Measurements from ENCODE around the gene PPM1L.

PPM1L gene

DNA sequence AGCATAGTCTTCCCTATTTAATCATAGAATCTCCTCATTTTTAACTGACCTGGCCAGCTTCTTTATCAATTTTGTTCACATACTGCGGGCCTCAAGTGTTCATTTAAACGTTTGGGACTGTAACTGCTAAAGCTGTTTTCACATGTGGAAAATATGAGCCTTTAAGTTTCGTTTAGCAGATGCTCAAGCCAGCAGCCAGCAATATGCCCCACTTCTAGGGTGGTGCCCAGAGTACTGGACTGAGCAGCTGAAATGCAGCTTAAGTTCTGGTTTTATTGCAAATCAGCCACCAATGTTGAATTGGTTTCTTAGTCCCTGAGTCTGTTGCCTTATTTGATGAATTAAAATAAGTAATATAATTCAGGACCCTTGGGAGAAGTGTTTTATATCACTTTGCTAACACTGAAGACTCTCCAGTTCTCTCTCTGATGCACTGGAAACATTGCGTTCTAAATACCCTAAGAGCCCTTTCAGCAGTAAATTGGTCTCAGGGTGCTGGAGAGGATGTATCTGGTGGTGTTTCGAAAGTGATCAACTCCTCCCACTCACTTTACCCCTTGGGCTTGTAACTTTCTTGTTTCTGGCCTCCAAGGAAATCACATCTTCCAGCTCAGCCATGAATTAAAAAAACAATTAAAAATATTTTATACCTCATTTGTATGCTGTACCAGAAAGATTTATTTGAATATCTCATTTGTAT is 287.5 kb downstream of the PPM1L start:
- DNase-seq = no peak

- DNase-seq = peak in 1 of 4 experiments; percentile 28
Measured at GRCh38 chr3:161049683-161050248, 293.7 kb downstream of the PPM1L start.

- DNase-seq = peak in 3 of 4 experiments; percentile 28 to 52 (median 29)
Measured at GRCh38 chr3:161050935-161051334, 294.9 kb downstream of the PPM1L start.

- no peak for DNase-seq
Measured at GRCh38 chr3:161051856-161052255, 295.8 kb downstream of the PPM1L start.

- DNase-seq = no peak
Measured at GRCh38 chr3:161054860-161055604, 299.0 kb downstream of the PPM1L start.

DNA sequence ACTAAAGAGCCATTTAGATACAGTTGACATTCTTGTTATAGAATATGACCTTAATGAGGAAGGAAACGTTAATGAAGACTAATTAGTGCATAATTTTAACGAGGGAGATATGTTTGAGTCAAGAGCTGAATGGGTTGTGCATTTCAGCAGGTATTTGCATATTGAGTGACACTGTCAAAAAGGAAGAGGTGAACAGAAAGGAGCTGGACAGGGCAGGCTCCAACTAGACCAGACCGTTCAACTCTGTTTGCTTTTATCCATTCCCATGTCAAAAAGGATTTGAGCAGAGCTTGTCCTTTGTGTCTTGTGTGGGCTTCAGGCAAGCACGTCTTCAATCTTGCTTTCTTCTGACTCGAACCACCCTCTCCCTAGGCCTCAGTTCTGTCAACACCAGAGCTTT is 308.4 kb downstream of the PPM1L start:
- no peak for DNase-seq

GRCh38 chr3:161066930-161067329 is 310.9 kb downstream of the PPM1L start:
- peak; percentile 6 to 42 (median 19) for DNase-seq

- DNase-seq = no peak
Measured at GRCh38 chr3:161067335-161067734, 311.3 kb downstream of the PPM1L start.

- DNase-seq = peak; percentile 62 to 88 (median 76)
Measured at GRCh38 chr3:161069511-161070251, 313.6 kb downstream of the PPM1L start.

- DNase-seq = peak in 1 of 4 experiments; percentile 10
Measured at GRCh38 chr3:161070252-161070930, 314.4 kb downstream of the PPM1L start.

DNA sequence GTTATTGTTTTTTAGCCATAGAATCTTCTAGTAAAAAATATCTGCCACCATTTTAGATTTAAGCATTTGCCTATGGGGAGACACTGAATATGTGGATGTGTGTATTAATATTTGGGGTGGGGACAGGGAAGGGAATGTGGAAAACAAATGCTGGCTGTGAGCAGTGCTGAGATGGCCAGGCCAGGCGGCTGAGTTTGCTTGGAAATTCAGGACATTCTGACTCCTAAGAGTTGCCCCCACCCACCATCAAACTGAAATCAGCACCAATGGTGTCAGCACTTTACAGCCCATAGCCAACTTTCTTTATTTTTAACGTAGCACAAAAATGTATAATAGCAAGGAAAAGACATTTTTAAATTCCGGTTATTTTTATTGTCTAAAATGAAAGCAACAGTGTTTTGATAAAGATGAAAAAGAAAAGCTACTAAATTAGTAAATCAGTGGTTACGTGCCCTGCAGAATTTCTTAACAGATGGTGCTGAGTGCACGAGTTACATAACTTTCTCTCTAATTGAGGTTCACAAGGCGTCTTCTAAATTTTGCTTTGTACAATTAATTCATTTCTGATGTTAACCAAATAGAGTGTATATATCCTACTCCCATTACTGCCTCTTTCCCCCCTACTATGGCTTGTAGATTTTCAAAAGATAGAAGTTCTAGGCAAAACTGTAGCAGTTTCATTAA is 315.1 kb downstream of the PPM1L start:
- peak in 1 of 4 experiments; percentile 22 for DNase-seq

DNA sequence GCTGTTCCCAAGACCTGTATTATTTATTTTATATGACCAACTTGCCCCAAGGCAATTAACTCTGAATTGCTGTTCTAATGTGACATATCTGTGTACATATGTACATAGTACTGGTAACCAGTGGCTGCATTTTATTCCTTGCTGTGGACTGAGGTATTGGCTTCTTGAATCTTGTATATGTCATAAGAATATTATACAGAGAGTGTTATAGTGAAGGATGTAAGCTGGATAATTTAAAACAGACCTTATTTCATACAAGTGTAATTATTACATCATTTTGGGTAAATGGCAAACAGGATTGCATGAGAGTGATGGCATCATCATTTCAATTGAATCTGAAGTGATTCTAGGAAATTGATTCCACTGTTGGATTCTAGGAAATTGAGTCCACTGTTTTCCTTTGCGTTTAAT is 316.2 kb downstream of the PPM1L start:
- peak in 1 of 4 experiments; percentile 8 for DNase-seq

DNA sequence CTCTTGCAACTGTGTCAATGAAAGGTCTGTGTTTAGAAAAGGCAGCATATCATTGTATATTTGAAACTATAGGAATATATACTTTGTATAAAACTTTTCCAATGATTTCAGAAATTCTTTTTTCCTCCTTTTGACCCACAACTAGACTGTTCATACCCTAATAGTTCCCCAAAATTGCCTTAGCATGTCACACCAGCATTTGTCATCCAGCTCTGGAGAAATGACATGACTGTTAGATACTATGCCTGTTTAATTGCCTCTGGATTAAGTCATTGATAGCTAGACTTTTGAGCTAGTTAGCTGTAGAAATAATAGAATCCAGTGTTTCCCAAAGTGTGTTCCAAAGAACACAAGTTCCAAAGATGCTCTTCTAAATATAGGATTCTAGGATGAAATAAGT is 316.7 kb downstream of the PPM1L start:
- peak; percentile 14 to 48 (median 35) for DNase-seq

DNA sequence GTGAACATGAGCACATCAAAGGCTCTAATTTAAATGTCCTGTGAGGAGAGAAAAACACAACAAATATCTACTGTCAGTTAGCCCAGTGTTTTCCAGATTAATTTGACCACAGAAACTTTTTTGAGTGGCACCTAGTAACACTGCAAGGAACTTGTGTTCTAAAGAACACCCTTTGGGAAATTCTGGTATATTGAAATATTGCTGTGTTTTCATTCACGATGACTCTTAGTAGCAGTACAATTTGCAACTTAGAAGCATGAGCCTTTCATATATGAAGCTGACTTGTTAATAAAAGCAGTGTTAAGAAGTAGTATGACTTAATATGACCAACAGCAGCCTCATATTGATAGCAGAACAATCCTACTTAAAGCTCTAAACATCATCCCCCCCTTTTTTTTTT is 317.1 kb downstream of the PPM1L start:
- no peak for DNase-seq

DNA sequence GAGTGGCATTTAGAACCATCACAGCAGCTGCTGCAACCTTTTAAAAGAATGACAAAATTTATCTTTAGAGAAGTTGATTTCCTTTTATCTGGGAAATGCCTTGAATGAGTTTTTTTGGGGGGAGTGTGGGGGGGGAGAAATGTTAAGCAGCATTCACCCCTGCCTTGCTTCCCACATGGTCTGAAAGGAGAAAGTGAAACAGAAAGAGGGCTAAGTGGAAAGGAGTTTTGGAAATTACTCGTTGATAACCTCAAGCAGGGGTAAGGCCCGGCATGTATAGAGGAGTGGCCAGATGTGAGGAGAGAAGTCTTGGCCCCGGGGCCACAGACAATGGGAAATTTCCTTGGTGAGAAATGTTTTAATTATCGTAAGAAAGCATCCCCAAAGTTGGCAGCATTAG is 325.6 kb downstream of the PPM1L start:
- DNase-seq = peak in 3 of 4 experiments; percentile 11 to 28 (median 27)

DNA sequence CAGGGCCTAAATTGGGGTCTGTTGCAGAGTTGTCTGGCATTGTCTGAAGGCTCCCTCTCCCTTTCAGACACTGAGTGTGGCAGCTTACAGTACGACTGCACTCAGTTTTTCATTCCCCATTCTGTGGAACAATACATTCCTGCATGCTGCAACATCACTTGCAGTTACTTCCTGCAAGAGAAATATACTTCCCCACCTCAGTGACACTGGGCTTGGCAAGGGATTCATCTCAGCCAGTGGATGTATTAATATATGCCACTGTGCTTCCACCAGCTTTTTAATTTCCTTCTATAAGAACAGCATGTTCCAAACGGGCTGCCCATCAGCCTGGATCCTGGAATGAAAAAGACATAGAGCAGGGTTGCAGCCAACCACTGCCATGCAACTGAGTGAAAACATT is 326.0 kb downstream of the PPM1L start:
- peak in 3 of 4 experiments; percentile 29 to 59 (median 45) for DNase-seq

DNA sequence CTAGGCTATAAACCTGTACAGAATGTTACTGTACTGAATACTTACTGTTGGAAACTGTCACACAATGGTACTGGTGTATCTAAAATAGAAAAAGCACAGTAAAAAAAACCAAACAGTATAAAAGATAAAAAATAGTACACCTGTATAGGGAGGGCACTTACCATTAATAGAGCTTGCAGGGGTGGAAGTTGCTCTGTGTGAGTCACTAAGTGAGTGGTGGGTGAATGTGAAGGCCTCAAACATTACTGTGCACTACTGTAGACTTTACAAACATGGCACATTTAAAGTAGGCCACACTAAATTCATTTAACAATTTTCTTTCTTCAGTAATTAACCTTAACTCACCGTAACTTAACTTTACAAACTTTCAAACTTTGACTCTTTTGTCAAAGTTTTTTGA is 327.1 kb downstream of the PPM1L start:
- DNase-seq = no peak

DNA sequence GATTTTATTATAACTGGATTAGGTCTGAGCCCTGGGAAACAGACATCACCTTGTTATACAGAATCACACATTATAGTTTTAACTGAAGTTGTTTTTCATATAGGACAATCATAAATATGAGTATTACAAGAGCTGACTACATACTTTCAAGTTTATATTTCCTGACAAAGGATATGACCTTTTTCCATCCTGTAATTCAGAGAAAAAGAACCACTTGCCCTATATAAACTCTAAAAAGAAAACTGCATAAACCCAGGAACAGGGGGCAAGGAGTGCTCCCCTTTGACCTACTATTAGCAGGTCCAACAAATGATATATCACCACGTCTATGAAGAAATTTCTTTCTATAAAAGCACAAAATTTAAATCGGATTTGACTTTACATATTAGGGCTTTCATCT is 328.2 kb downstream of the PPM1L start:
- DNase-seq = no peak

DNA sequence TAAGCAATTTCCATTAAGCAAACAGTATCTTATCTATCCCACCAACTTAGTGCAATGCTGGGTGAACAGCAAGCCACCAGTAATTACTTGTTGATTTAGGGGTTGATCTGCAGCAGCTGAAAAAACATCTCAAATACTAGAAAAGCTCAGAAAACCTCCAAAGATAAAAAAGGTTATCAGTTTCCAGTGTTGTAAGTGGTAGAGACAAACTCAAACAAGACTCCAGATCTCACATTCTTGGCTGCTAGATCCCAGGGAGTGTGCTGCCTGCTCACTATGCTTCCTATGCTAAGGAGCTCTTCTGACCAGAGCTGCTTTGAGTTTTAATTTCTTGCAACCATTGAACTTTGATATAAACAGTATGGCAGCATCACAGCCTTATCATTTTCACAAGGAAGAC is 337.9 kb downstream of the PPM1L start:
- DNase-seq = no peak

DNA sequence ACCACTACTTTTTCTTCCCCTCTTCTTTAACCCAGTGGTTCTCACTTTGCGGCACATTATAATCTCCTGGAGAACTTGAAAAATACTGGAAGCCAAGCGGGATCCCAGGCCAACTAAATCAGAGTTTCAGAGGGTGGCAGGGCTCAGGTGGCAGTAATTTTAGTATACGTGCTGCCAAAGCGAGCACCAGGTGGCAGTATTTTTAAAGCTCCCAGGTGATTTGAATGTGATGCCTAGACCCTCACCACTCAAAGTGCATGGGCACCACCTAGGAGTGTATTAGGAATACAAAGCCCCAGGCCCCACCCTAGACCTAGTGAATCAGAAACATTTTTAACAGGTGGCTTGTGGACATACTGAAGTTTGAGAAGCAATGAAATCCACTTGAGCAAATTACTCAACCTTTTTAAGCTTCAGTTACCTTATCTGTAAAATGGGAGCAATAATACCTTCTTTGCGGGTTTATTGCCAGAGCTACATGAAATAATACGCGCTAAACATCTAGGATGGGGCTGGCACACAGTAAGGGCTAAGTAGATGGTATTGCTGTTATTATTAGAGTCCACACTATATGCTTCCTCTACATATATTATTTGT is 340.8 kb downstream of the PPM1L start:
- no peak for DNase-seq

- no peak for DNase-seq
Measured at GRCh38 chr3:161100994-161101393, 345.0 kb downstream of the PPM1L start.
